GM21528 (cell line): Measurements from ENCODE around the gene ALX1.
"Not testable (repeated sequence)": the region's sequence is repeated elsewhere in the genome, so short reads cannot be mapped to it uniquely, and the experiment has no call there.

Source experiments
- ATAC-seq: cut with Tn5 transposase; IDR thresholded peaks from one replicate; pipeline ENCODE4 v1.9.1; 2021; ENCODE audit warnings: mild to moderate bottlenecking, moderate library complexity; ENCODE audit not compliant: unreplicated experiment, low FRiP score

The ALX1 gene

GRCh38 chr12:85299053-85299452 is 19.0 kb downstream of the ALX1 start:
- no peak for ATAC-seq

GRCh38 chr12:85301051-85301450 is 21.0 kb downstream of the ALX1 start:
- no peak for ATAC-seq

- ATAC-seq, result no peak
These were observed 28.4 kb downstream of the ALX1 start for GRCh38 chr12:85308374-85308773.

- ATAC-seq, result no peak
These were observed 29.1 kb downstream of the ALX1 start for GRCh38 chr12:85309125-85309566.

GRCh38 chr12:85310025-85310424 is 30.0 kb downstream of the ALX1 start:
- no peak for ATAC-seq

- ATAC-seq, result no peak
These were observed 30.5 kb downstream of the ALX1 start for GRCh38 chr12:85310456-85311076.

GRCh38 chr12:85317866-85318636 is 38.0 kb downstream of the ALX1 start:
- not testable (repeated sequence) for ATAC-seq

- no peak for ATAC-seq
These were observed 42.7 kb downstream of the ALX1 start for GRCh38 chr12:85322715-85323114.

GRCh38 chr12:85325442-85325841 is 45.4 kb downstream of the ALX1 start:
- ATAC-seq, result no peak

- no peak for ATAC-seq
These were observed 49.9 kb downstream of the ALX1 start for GRCh38 chr12:85329913-85330312.

GRCh38 chr12:85348779-85349178 is 68.8 kb downstream of the ALX1 start:
- no peak for ATAC-seq

- ATAC-seq, result no peak
These were observed 70.3 kb downstream of the ALX1 start for GRCh38 chr12:85350356-85350755.
